Activated CD4-positive, alpha-beta T cell treated with anti-CD3 and anti-CD28 coated beads for 36 hours (primary cell): Measurements from ENCODE around the gene OR52N5. TPM values are rescaled to one million over a fixed set of nuclear protein-coding genes. Genes with fewer than 3 reads are reported as not detected.

Experiments used
- ATAC-seq: fragments of 200-7000 bp; cut with Tn5 transposase; one replicate; pipeline ENCODE4 v1.10.0; 2021; ENCODE audit warnings: mild to moderate bottlenecking, moderate library complexity
- CTCF ChIA-PET: fragments of 350-600 bp; sonication (Branson Sonifier 250); formaldehyde crosslinking; loops from one replicate; lab custom pipeline; 2021; ENCODE audit warnings: antibody characterized with exemption; lab: Charles Lee
- POLR2A ChIA-PET: fragments of 350-600 bp; sonication (Branson Sonifier 250); formaldehyde crosslinking; loops from one replicate; lab custom pipeline; 2021; ENCODE audit warnings: antibody characterized with exemption, inconsistent platforms; lab: Charles Lee
- DNase-seq: peaks from one replicate; pipeline ENCODE4 v3.0.0-alpha.2; 2020
- H3K27ac Mint-ChIP-seq: one replicate; pipeline ENCODE4 v1.8.0; 2021; ENCODE audit warnings: mixed read lengths
- H3K27me3 Mint-ChIP-seq: one replicate; pipeline ENCODE4 v1.8.0; 2021; ENCODE audit warnings: mixed read lengths
- H3K36me3 Mint-ChIP-seq: one replicate; pipeline ENCODE4 v1.8.0; 2021; ENCODE audit warnings: low read depth, mixed read lengths
- H3K4me1 Mint-ChIP-seq: one replicate; pipeline ENCODE4 v1.8.0; 2021; ENCODE audit warnings: mixed read lengths
- H3K4me3 Mint-ChIP-seq: one replicate; pipeline ENCODE4 v1.8.0; 2021; ENCODE audit warnings: mild to moderate bottlenecking, moderate library complexity, mixed read lengths
- H3K9me3 Mint-ChIP-seq: one replicate; pipeline ENCODE4 v1.8.0; 2021; ENCODE audit warnings: low read depth, mixed read lengths
- intact Hi-C, 2 experiments: fragments of 100-400 bp; cut with DNase I in 1 of 2; cut with micrococcal nuclease in 1 of 2; formaldehyde crosslinking; loops; one replicate each; pipeline versions ENCODE4 v1.14.2 to v1.15.1; 2022 to 2024; cut with DNase I, micrococcal nuclease
- total RNA-seq, 2 experiments: library from RNA; stranded (reverse); gene quantifications; one replicate each; pipeline ENCODE4 v1.2.3, GENCODE V29; 2021

Gene OR52N5
- total RNA-seq = not detected

- ChIA-PET POLR2A (no interaction called here), CTCF (interaction anchor here (0.6 kb wide), 1 partner anchor 56 kb away, joined by 3 read pairs; no protein-coding TSS in a partner anchor)
- Mint-ChIP-seq H3K36me3 (no peaks in the 10 kb centered on the region), H3K27me3 (peaks cover 3% of the 10 kb centered on the region), H3K9me3 (no peaks in the 10 kb centered on the region), H3K27ac (no peak within 1 kb of the TSS), H3K4me3 (no peak within 1 kb of the TSS), H3K4me1 (no peaks in the 10 kb centered on the region)
- ATAC-seq = no peak
- no peak for DNase-seq
- intact Hi-C loops = no loop called here
These were observed at the start of gene OR52N5 for GRCh38 chr11:5783255-5783654. Gene OR52N5, minus strand, starts transcription at chr11:5783355. Its CDS starts 4,721 bp downstream, at chr11:5778634.

- Mint-ChIP-seq H3K4me3 (no peak overlapping the region), H3K9me3 (no peaks in the 10 kb centered on the region), H3K27me3 (peaks cover 3% of the 10 kb centered on the region), H3K27ac (no peak overlapping the region), H3K36me3 (no peaks in the 10 kb centered on the region), H3K4me1 (no peaks in the 10 kb centered on the region)
- ChIA-PET CTCF (no interaction called here), POLR2A (no interaction called here)
- DNase-seq (no peak), ATAC-seq (no peak)
- intact Hi-C loops = no loop called here
These were observed 48.2 kb upstream of the OR52N5 start for GRCh38 chr11:5831196-5831829.

GRCh38 chr11:5818245-5818886 is 35.2 kb upstream of the OR52N5 start:
- no peak for DNase-seq
- Mint-ChIP-seq H3K9me3 (no peaks in the 10 kb centered on the region), H3K27ac (no peak overlapping the region), H3K36me3 (no peaks in the 10 kb centered on the region), H3K4me3 (peak overlapping the region; percentile 30), H3K4me1 (peaks cover 9% of the 10 kb centered on the region), H3K27me3 (no peaks in the 10 kb centered on the region)
- intact Hi-C loops = no loop called here
- ChIA-PET CTCF (no interaction called here), POLR2A (no interaction called here)
- ATAC-seq = no peak

- no peak for ATAC-seq
- no peaks in the 10 kb centered on the region for H3K36me3 Mint-ChIP-seq
- H3K4me3 Mint-ChIP-seq = no peak overlapping the region
- no peaks in the 10 kb centered on the region for H3K9me3 Mint-ChIP-seq
- intact Hi-C loops = no loop called here
- H3K27ac Mint-ChIP-seq = no peak overlapping the region
- no peak for DNase-seq
- ChIA-PET POLR2A (no interaction called here), CTCF (no interaction called here)
- H3K27me3 Mint-ChIP-seq = peaks cover under 1% of the 10 kb centered on the region
- peaks cover 9% of the 10 kb centered on the region for H3K4me1 Mint-ChIP-seq
These were observed 32.4 kb upstream of the OR52N5 start for GRCh38 chr11:5815534-5815933.

GRCh38 chr11:5809905-5810795 is 27.0 kb upstream of the OR52N5 start:
- H3K27ac Mint-ChIP-seq = no peak overlapping the region
- intact Hi-C loops = loop anchor here (5.0 to 10.0 kb wide), 3 partner anchors 542 to 1175 kb away; partner anchors contain the start of gene OR51D1 (in 2 of the 2)
- H3K36me3 Mint-ChIP-seq = no peaks in the 10 kb centered on the region
- peaks cover 8% of the 10 kb centered on the region for H3K4me1 Mint-ChIP-seq
- ChIA-PET POLR2A (no interaction called here), CTCF (interaction anchor here (0.7 to 2.1 kb wide), 11 partner anchors 11 to 339 kb away, joined by 3 to 17 read pairs (median 4); partner anchors contain the start of gene TRIM5)
- no peaks in the 10 kb centered on the region for H3K9me3 Mint-ChIP-seq
- DNase-seq (no peak), ATAC-seq (no peak)
- peaks cover 13% of the 10 kb centered on the region for H3K27me3 Mint-ChIP-seq
- H3K4me3 Mint-ChIP-seq = no peak overlapping the region

- ChIA-PET CTCF (interaction anchor here (0.9 to 2.1 kb wide), 6 partner anchors 10 to 338 kb away, joined by 3 to 17 read pairs (median 5); no protein-coding TSS in a partner anchor), POLR2A (no interaction called here)
- Mint-ChIP-seq H3K4me3 (peak overlapping the region; percentile 79), H3K36me3 (no peaks in the 10 kb centered on the region), H3K9me3 (peaks cover 4% of the 10 kb centered on the region), H3K27me3 (peaks cover 15% of the 10 kb centered on the region), H3K4me1 (peaks cover 8% of the 10 kb centered on the region), H3K27ac (peak overlapping the region; percentile 23)
- DNase-seq = peak; percentile 22
- ATAC-seq = peak; percentile 57
- intact Hi-C loops = loop anchor here (5.0 to 10.0 kb wide), 3 partner anchors 543 to 1174 kb away; partner anchors contain the start of gene OR51D1 (in 2 of the 2)
These were observed 26.0 kb upstream of the OR52N5 start for GRCh38 chr11:5809122-5809519.

GRCh38 chr11:5808500-5809121 is 25.5 kb upstream of the OR52N5 start, which contains the start of gene OR52N2:
Gene OR52N2, plus strand, starts transcription at chr11:5808924. Its CDS starts 11,412 bp downstream, at chr11:5820336.
- H3K36me3 Mint-ChIP-seq = no peaks in the 10 kb centered on the region
- ATAC-seq = peak; percentile 92
- intact Hi-C loops = loop anchor here (1.0 to 10.0 kb wide), 7 partner anchors 124 to 1174 kb away; partner anchors contain the start of gene OR51D1 (in 2 of the 2)
- DNase-seq = peak; percentile 82
- peaks cover 16% of the 10 kb centered on the region for H3K27me3 Mint-ChIP-seq
- peak within 1 kb of the TSS; percentile 23 for H3K27ac Mint-ChIP-seq
- CTCF ChIA-PET = interaction anchor here (1.7 to 2.1 kb wide), 3 partner anchors 208 to 338 kb away, joined by 5 to 17 read pairs (median 6); no protein-coding TSS in a partner anchor
- H3K9me3 Mint-ChIP-seq = peaks cover 6% of the 10 kb centered on the region
- peaks cover 8% of the 10 kb centered on the region for H3K4me1 Mint-ChIP-seq
- POLR2A ChIA-PET = no interaction called here
- H3K4me3 Mint-ChIP-seq = peak within 1 kb of the TSS; percentile 79

GRCh38 chr11:5807580-5807979 is 24.4 kb upstream of the OR52N5 start:
- peaks cover 20% of the 10 kb centered on the region for H3K27me3 Mint-ChIP-seq
- intact Hi-C loops = loop anchor here (5.0 to 10.0 kb wide), 3 partner anchors 545 to 1173 kb away; partner anchors contain the start of gene OR51D1 (in 2 of the 2)
- no peak overlapping the region for H3K27ac Mint-ChIP-seq
- ChIA-PET CTCF (interaction anchor here (0.9 to 2.1 kb wide), 3 partner anchors 123 to 331 kb away, joined by 3 to 7 read pairs (median 7); partner anchors contain the start of gene TRIM5), POLR2A (interaction anchor here (0.6 kb wide), 1 partner anchor 53 kb away, joined by 3 read pairs; the partner anchor contains the start of gene OR52N4)
- H3K9me3 Mint-ChIP-seq = peaks cover 12% of the 10 kb centered on the region
- no peak overlapping the region for H3K4me3 Mint-ChIP-seq
- H3K4me1 Mint-ChIP-seq = peaks cover 8% of the 10 kb centered on the region
- no peaks in the 10 kb centered on the region for H3K36me3 Mint-ChIP-seq
- DNase-seq (no peak), ATAC-seq (no peak)

- DNase-seq (no peak), ATAC-seq (no peak)
- intact Hi-C loops = loop anchor here in 1 of 2 experiments (10.0 kb wide), 1 partner anchor 1169 kb away; the partner anchor contains the start of gene OR51D1
- ChIA-PET CTCF (no interaction called here), POLR2A (no interaction called here)
- H3K9me3 Mint-ChIP-seq = peaks cover 12% of the 10 kb centered on the region
- no peaks in the 10 kb centered on the region for H3K36me3 Mint-ChIP-seq
- H3K27ac Mint-ChIP-seq = no peak overlapping the region
- H3K27me3 Mint-ChIP-seq = peaks cover 16% of the 10 kb centered on the region
- no peak overlapping the region for H3K4me3 Mint-ChIP-seq
- H3K4me1 Mint-ChIP-seq = peaks cover 2% of the 10 kb centered on the region
These were observed 20.8 kb upstream of the OR52N5 start for GRCh38 chr11:5803982-5804381.

GRCh38 chr11:5796541-5796940 is 13.4 kb upstream of the OR52N5 start:
- Mint-ChIP-seq H3K36me3 (no peaks in the 10 kb centered on the region), H3K4me1 (no peaks in the 10 kb centered on the region), H3K9me3 (no peaks in the 10 kb centered on the region), H3K27me3 (peaks cover 20% of the 10 kb centered on the region), H3K27ac (no peak overlapping the region), H3K4me3 (no peak overlapping the region)
- intact Hi-C loops = no loop called here
- ChIA-PET POLR2A (interaction anchor here (0.7 kb wide), 1 partner anchor 35 kb away, joined by 10 read pairs; a partner anchor contains a TSS), CTCF (interaction anchor here (0.9 kb wide), 1 partner anchor 8 kb away, joined by 3 read pairs; no protein-coding TSS in a partner anchor)
- no peak for ATAC-seq
- no peak for DNase-seq
